ENCODE data around the gene TMCO4.

TMCO4 gene

GRCh38 chr1:19720174-19720573, 79.5 kb downstream of the TMCO4 start:
- no peaks in the 10 kb centered on the region for H3K79me2 ChIP-seq (ENCODE audit: insufficient read depth, low read length)
- H3K9me3 ChIP-seq (ENCODE audit: insufficient read depth, low read depth, low read length) = no peaks in the 10 kb centered on the region
- no peak overlapping the region for H3K4me2 ChIP-seq (ENCODE audit: low read depth, low read length, poor library complexity, severe bottlenecking)
- H3K4me1 ChIP-seq (ENCODE audit: insufficient read depth, low read length, poor library complexity, severe bottlenecking) = no peaks in the 10 kb centered on the region
- H3K4me3 ChIP-seq (ENCODE audit: low read length, poor library complexity, severe bottlenecking) = no peak overlapping the region
- no peaks in the 10 kb centered on the region for H3F3A ChIP-seq (ENCODE audit: low read depth)
- no peak overlapping the region for H2AFZ ChIP-seq (ENCODE audit: low read length)
- H3K27me3 ChIP-seq (ENCODE audit: insufficient read depth, low read length, poor library complexity, severe bottlenecking) = no peaks in the 10 kb centered on the region
- TF ChIP-seq CTCF (conservative IDR thresholded peaks at IDR 0.05; ENCODE audit: low read length) = no peak
- TF ChIP-seq EZH2phosphoT487 (IDR thresholded peaks at IDR 0.05; ENCODE audit: borderline replicate concordance) = no peak
- H3K36me3 ChIP-seq (ENCODE audit: insufficient read depth, low read length) = no peaks in the 10 kb centered on the region
- H3K9me2 ChIP-seq (replicated peaks; ENCODE audit: low read depth, low read length) = no peaks in the 10 kb centered on the region
- no peak overlapping the region for H3K9ac ChIP-seq (ENCODE audit: low read depth, low read length, poor library complexity, severe bottlenecking)
- H4K20me1 ChIP-seq (ENCODE audit: insufficient read depth, low read length, poor library complexity, severe bottlenecking) = no peaks in the 10 kb centered on the region

GRCh38 chr1:19717467-19717866, 82.2 kb downstream of the TMCO4 start:
- H2AFZ ChIP-seq (ENCODE audit: low read length) = no peak overlapping the region
- no peak overlapping the region for H3K4me3 ChIP-seq (ENCODE audit: low read length, poor library complexity, severe bottlenecking)
- no peaks in the 10 kb centered on the region for H3K36me3 ChIP-seq (ENCODE audit: insufficient read depth, low read length)
- no peaks in the 10 kb centered on the region for H3F3A ChIP-seq (ENCODE audit: low read depth)
- H3K27me3 ChIP-seq (ENCODE audit: insufficient read depth, low read length, poor library complexity, severe bottlenecking) = no peaks in the 10 kb centered on the region
- H3K4me1 ChIP-seq (ENCODE audit: insufficient read depth, low read length, poor library complexity, severe bottlenecking) = no peaks in the 10 kb centered on the region
- no peaks in the 10 kb centered on the region for H3K79me2 ChIP-seq (ENCODE audit: insufficient read depth, low read length)
- no peaks in the 10 kb centered on the region for H3K9me3 ChIP-seq (ENCODE audit: insufficient read depth, low read depth, low read length)
- H3K4me2 ChIP-seq (ENCODE audit: low read depth, low read length, poor library complexity, severe bottlenecking) = no peak overlapping the region
- H3K9me2 ChIP-seq (replicated peaks; ENCODE audit: low read depth, low read length) = no peaks in the 10 kb centered on the region
- no peak overlapping the region for H3K9ac ChIP-seq (ENCODE audit: low read depth, low read length, poor library complexity, severe bottlenecking)
- H4K20me1 ChIP-seq (ENCODE audit: insufficient read depth, low read length, poor library complexity, severe bottlenecking) = no peaks in the 10 kb centered on the region
- TF ChIP-seq CTCF (conservative IDR thresholded peaks at IDR 0.05; ENCODE audit: low read length) = no peak
- TF ChIP-seq EZH2phosphoT487 (IDR thresholded peaks at IDR 0.05; ENCODE audit: borderline replicate concordance) = no peak

GRCh38 chr1:19715334-19716203, 84.1 kb downstream of the TMCO4 start:
- Histone ChIP-seq H3K36me3 (ENCODE audit: insufficient read depth, low read length) (no peaks in the 10 kb centered on the region), H3K9ac (ENCODE audit: low read depth, low read length, poor library complexity, severe bottlenecking) (no peak overlapping the region), H4K20me1 (ENCODE audit: insufficient read depth, low read length, poor library complexity, severe bottlenecking) (no peaks in the 10 kb centered on the region), H3K9me3 (ENCODE audit: insufficient read depth, low read depth, low read length) (no peaks in the 10 kb centered on the region), H3K27me3 (ENCODE audit: insufficient read depth, low read length, poor library complexity, severe bottlenecking) (no peaks in the 10 kb centered on the region), H3K4me3 (ENCODE audit: low read length, poor library complexity, severe bottlenecking) (no peak overlapping the region), H3K4me1 (ENCODE audit: insufficient read depth, low read length, poor library complexity, severe bottlenecking) (no peaks in the 10 kb centered on the region), H2AFZ (ENCODE audit: low read length) (no peak overlapping the region), H3F3A (ENCODE audit: low read depth) (no peaks in the 10 kb centered on the region), H3K4me2 (ENCODE audit: low read depth, low read length, poor library complexity, severe bottlenecking) (no peak overlapping the region), H3K9me2 (replicated peaks; ENCODE audit: low read depth, low read length) (no peaks in the 10 kb centered on the region), H3K79me2 (ENCODE audit: insufficient read depth, low read length) (no peaks in the 10 kb centered on the region)
- TF ChIP-seq CTCF (conservative IDR thresholded peaks at IDR 0.05; ENCODE audit: low read length) (peak; percentile 90), EZH2phosphoT487 (IDR thresholded peaks at IDR 0.05; ENCODE audit: borderline replicate concordance) (no peak)
